Stimulated activated CD8-positive, alpha-beta memory T cell treated with anti-CD3 and anti-CD28 coated beads, Interleukin-2, amount 100 ng/mL, for 48 hours (primary cell): ENCODE results near the gene SNCB.

Source experiments
- DNase-seq, 2 donors: peaks; one replicate each; pipeline ENCODE4 v3.0.0-alpha.2; 2020; ENCODE audit warnings: low read depth in 2 of 2

Gene SNCB

GRCh38 chr5:176660860-176661641 lies 30.7 kb upstream of the SNCB start:
- peak; percentile 64 to 71 for DNase-seq

- DNase-seq, result no peak
These were observed 30.2 kb upstream of the SNCB start for GRCh38 chr5:176660530-176660859.

- DNase-seq, result no peak
These were observed 29.6 kb upstream of the SNCB start for GRCh38 chr5:176659860-176660461.

GRCh38 chr5:176659512-176659839 lies 29.1 kb upstream of the SNCB start:
- DNase-seq, result no peak

GRCh38 chr5:176658817-176659511 lies 28.6 kb upstream of the SNCB start:
- no peak for DNase-seq

- peak; percentile 46 to 52 for DNase-seq
These were observed 27.8 kb upstream of the SNCB start for GRCh38 chr5:176658007-176658599.

- no peak for DNase-seq
These were observed 26.2 kb upstream of the SNCB start for GRCh38 chr5:176656467-176656990.

- no peak for DNase-seq
These were observed 24.5 kb upstream of the SNCB start for GRCh38 chr5:176654856-176655255.

- DNase-seq, result peak; percentile 65 to 75
These were observed 23.4 kb upstream of the SNCB start for GRCh38 chr5:176653401-176654385.

- no peak for DNase-seq
These were observed 21.8 kb upstream of the SNCB start for GRCh38 chr5:176652136-176652535.

GRCh38 chr5:176651472-176651980 lies 21.2 kb upstream of the SNCB start:
- no peak for DNase-seq

- DNase-seq, result no peak
These were observed 20.1 kb upstream of the SNCB start for GRCh38 chr5:176650354-176650884.

GRCh38 chr5:176648474-176649194 lies 18.3 kb upstream of the SNCB start:
- DNase-seq, result no peak

GRCh38 chr5:176647843-176648473 lies 17.6 kb upstream of the SNCB start:
- DNase-seq, result no peak

GRCh38 chr5:176647030-176647842 lies 16.9 kb upstream of the SNCB start, which contains the start of gene TSPAN17:
TSPAN17 (plus strand) TSS chr5:176647484; CDS start chr5:176647616, 132 bp downstream.
- peak; percentile 100 for DNase-seq

GRCh38 chr5:176646707-176647029 lies 16.3 kb upstream of the SNCB start:
- DNase-seq, result no peak

- DNase-seq, result no peak
These were observed 15.8 kb upstream of the SNCB start for GRCh38 chr5:176646049-176646706.
